ENCODE measurements around the gene PDIA4. TPM values are rescaled to one million over a fixed set of nuclear protein-coding genes. Genes with fewer than 3 reads are reported as not detected.

PDIA4 gene
- total RNA-seq, 1 experiment from 2014 or later = 217 TPM

DNA sequence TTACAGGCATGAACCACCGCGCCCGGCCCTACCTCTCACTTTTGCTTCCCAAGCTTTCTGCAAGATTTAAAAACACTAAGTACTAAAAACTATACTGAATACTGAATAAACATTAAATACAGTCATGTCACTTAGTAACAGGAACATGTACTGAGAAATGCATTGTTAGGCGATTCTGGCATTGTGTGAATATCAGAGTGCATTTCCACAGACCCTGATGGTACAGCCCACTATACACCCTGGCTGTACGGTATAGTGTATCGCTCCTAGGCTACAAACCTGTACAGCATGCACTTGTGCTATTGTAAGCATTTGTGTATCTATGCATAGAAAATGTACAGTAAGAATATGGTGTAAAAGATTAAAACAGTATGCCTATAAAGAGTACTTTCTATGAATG is 29.1 kb downstream of the PDIA4 start:
- Histone ChIP-seq H3K27ac (ENCODE audit: low read depth, low read length) (no peak overlapping the region), H3K9me3 (ENCODE audit: control insufficient read depth in 1 of 2, insufficient read depth in 1 of 2, low read depth in 1 of 2, low read length in 2 of 2) (no peaks in the 10 kb centered on the region), H3K9me2 (ENCODE audit: insufficient read depth) (no peaks in the 10 kb centered on the region), H3K4me3 (replicated peaks in 1 of 2; ENCODE audit: low read depth in 1 of 2, low read length in 2 of 2) (no peak overlapping the region), H3K27me3 (ENCODE audit: insufficient read depth, low read length) (no peaks in the 10 kb centered on the region), H3K9ac (ENCODE audit: low read length) (no peak overlapping the region), H3K79me2 (ENCODE audit: insufficient read depth, low read length) (no peaks in the 10 kb centered on the region), H3K4me2 (ENCODE audit: low read length) (no peak overlapping the region), H3K36me3 (ENCODE audit: control insufficient read depth in 1 of 2, insufficient read depth in 2 of 2, low read length in 2 of 2) (peaks cover 6 to 10% of the 10 kb centered on the region in 2 experiments; a peak in 3 of 4 replicates), H4K20me1 (ENCODE audit: insufficient read depth) (no peaks in the 10 kb centered on the region), H3K4me1 (ENCODE audit: control insufficient read depth in 1 of 2, insufficient read depth in 2 of 2, low read length in 2 of 2) (no peaks in the 10 kb centered on the region), H2AFZ (ENCODE audit: low read depth, low read length, poor library complexity, severe bottlenecking) (no peak overlapping the region)
- POLR2A ChIA-PET = no interaction called here
- no peak for ATAC-seq
- CTCF ChIA-PET = no interaction called here
- no peak for DNase-seq (ENCODE audit: low read depth, low spot score)
- RAD21 ChIA-PET (ENCODE audit: low non-redundant PET in 1 of 2, low total read pairs in 2 of 2, uncharacterized antibody in 2 of 2, unreplicated experiment in 2 of 2) = no interaction called here
- intact Hi-C loops (cut with micrococcal nuclease) = no loop called here
- TF ChIP-seq SRF (IDR thresholded peaks at IDR 0.05; ENCODE audit: low read depth) (no peak), TCF7L2 (IDR thresholded peaks at IDR 0.05; ENCODE audit: borderline replicate concordance, extremely low read depth, insufficient read depth, insufficient read length) (no peak), EZH2 (IDR thresholded peaks at IDR 0.05) (no peak), FOSL1 (IDR thresholded peaks at IDR 0.05; ENCODE audit: low read depth) (no peak)
- TF ChIP-seq, protein P1, sequence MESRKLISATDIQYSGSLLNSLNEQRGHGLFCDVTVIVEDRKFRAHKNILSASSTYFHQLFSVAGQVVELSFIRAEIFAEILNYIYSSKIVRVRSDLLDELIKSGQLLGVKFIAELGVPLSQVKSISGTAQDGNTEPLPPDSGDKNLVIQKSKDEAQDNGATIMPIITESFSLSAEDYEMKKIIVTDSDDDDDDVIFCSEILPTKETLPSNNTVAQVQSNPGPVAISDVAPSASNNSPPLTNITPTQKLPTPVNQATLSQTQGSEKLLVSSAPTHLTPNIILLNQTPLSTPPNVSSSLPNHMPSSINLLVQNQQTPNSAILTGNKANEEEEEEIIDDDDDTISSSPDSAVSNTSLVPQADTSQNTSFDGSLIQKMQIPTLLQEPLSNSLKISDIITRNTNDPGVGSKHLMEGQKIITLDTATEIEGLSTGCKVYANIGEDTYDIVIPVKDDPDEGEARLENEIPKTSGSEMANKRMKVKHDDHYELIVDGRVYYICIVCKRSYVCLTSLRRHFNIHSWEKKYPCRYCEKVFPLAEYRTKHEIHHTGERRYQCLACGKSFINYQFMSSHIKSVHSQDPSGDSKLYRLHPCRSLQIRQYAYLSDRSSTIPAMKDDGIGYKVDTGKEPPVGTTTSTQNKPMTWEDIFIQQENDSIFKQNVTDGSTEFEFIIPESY (IDR thresholded peaks at IDR 0.05; ENCODE audit: extremely low read depth, insufficient replicate concordance, low read length) = no peak
- BruUV-seq (replicated peaks) = no TSS peak

DNA sequence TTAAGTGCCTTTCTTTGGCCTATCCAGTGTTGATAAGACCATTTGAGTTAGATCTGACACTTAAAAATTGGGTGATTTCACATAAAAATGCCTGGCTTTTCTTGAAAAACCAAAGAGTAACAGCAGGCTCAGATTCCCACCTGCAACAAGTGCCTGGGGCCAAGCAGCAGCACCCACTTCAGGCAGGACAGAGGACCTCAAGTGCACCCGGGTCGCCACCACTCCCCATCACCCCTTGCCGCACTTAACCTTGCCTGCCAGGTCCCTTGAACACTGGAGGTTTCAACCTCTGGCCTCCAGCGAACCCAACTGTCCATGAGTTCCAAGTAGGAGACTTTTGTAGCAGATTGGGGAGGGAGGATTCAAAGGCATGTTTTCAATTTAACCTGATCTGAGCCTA is 30.8 kb downstream of the PDIA4 start:
- Histone ChIP-seq H3K36me3 (ENCODE audit: control insufficient read depth in 1 of 2, insufficient read depth in 2 of 2, low read length in 2 of 2) (no peaks in the 10 kb centered on the region; a peak in 1 of 4 replicates), H3K9me3 (ENCODE audit: control insufficient read depth in 1 of 2, insufficient read depth in 1 of 2, low read depth in 1 of 2, low read length in 2 of 2) (no peaks in the 10 kb centered on the region), H3K4me1 (ENCODE audit: control insufficient read depth in 1 of 2, insufficient read depth in 2 of 2, low read length in 2 of 2) (no peaks in the 10 kb centered on the region), H2AFZ (ENCODE audit: low read depth, low read length, poor library complexity, severe bottlenecking) (no peak overlapping the region), H3K4me3 (replicated peaks in 1 of 2; ENCODE audit: low read depth in 1 of 2, low read length in 2 of 2) (no peak overlapping the region), H3K4me2 (ENCODE audit: low read length) (no peak overlapping the region), H3K27ac (ENCODE audit: low read depth, low read length) (no peak overlapping the region), H3K79me2 (ENCODE audit: insufficient read depth, low read length) (no peaks in the 10 kb centered on the region), H3K27me3 (ENCODE audit: insufficient read depth, low read length) (no peaks in the 10 kb centered on the region), H4K20me1 (ENCODE audit: insufficient read depth) (no peaks in the 10 kb centered on the region), H3K9me2 (ENCODE audit: insufficient read depth) (no peaks in the 10 kb centered on the region), H3K9ac (ENCODE audit: low read length) (no peak overlapping the region)
- ChIA-PET POLR2A (no interaction called here), RAD21 (ENCODE audit: low non-redundant PET in 1 of 2, low total read pairs in 2 of 2, uncharacterized antibody in 2 of 2, unreplicated experiment in 2 of 2) (no interaction called here), CTCF (no interaction called here)
- ATAC-seq (no peak), DNase-seq (ENCODE audit: low read depth, low spot score) (no peak)
- no TSS peak for BruUV-seq (replicated peaks)
- intact Hi-C loops (cut with micrococcal nuclease) = no loop called here
- no peak for TF ChIP-seq EZH2phosphoT487 (IDR thresholded peaks at IDR 0.05; ENCODE audit: borderline replicate concordance)
- TF ChIP-seq, protein P2, sequence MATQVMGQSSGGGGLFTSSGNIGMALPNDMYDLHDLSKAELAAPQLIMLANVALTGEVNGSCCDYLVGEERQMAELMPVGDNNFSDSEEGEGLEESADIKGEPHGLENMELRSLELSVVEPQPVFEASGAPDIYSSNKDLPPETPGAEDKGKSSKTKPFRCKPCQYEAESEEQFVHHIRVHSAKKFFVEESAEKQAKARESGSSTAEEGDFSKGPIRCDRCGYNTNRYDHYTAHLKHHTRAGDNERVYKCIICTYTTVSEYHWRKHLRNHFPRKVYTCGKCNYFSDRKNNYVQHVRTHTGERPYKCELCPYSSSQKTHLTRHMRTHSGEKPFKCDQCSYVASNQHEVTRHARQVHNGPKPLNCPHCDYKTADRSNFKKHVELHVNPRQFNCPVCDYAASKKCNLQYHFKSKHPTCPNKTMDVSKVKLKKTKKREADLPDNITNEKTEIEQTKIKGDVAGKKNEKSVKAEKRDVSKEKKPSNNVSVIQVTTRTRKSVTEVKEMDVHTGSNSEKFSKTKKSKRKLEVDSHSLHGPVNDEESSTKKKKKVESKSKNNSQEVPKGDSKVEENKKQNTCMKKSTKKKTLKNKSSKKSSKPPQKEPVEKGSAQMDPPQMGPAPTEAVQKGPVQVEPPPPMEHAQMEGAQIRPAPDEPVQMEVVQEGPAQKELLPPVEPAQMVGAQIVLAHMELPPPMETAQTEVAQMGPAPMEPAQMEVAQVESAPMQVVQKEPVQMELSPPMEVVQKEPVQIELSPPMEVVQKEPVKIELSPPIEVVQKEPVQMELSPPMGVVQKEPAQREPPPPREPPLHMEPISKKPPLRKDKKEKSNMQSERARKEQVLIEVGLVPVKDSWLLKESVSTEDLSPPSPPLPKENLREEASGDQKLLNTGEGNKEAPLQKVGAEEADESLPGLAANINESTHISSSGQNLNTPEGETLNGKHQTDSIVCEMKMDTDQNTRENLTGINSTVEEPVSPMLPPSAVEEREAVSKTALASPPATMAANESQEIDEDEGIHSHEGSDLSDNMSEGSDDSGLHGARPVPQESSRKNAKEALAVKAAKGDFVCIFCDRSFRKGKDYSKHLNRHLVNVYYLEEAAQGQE (IDR thresholded peaks at IDR 0.05; ENCODE audit: low read depth) = no peak
- TF ChIP-seq RAD21 (IDR thresholded peaks at IDR 0.05; ENCODE audit: low read depth) = no peak
- no peak for TF ChIP-seq SIN3A (IDR thresholded peaks at IDR 0.05; ENCODE audit: low read depth)
- TF ChIP-seq SRF (IDR thresholded peaks at IDR 0.05; ENCODE audit: low read depth) = no peak

All from HCT116 (cell line).